Measurements from ENCODE around the gene RAVER2.

The RAVER2 gene

GRCh38 chr1:64866689-64867088 lies 121.8 kb downstream of the RAVER2 start:
- Histone ChIP-seq H3K4me3 (ENCODE audit: low read length) (no peak overlapping the region), H3K36me3 (ENCODE audit: control insufficient read depth, insufficient read depth, low read length, severe bottlenecking) (peaks cover 95% of the 10 kb centered on the region), H3K9ac (ENCODE audit: low read length) (no peak overlapping the region), H3K27me3 (replicated peaks; ENCODE audit: control insufficient read depth, insufficient read depth, low read length) (no peaks in the 10 kb centered on the region), H3K9me3 (ENCODE audit: control insufficient read depth, low read length) (no peaks in the 10 kb centered on the region), H3K4me1 (ENCODE audit: control insufficient read depth, insufficient read depth, low read length) (peaks cover 5% of the 10 kb centered on the region)
- no peak for DNase-seq (ENCODE audit: low read depth)

- no peaks in the 10 kb centered on the region for H3K27me3 ChIP-seq (replicated peaks; ENCODE audit: control insufficient read depth, insufficient read depth, low read length)
- peaks cover 5% of the 10 kb centered on the region for H3K4me1 ChIP-seq (ENCODE audit: control insufficient read depth, insufficient read depth, low read length)
- no peak overlapping the region for H3K9ac ChIP-seq (ENCODE audit: low read length)
- H3K36me3 ChIP-seq (ENCODE audit: control insufficient read depth, insufficient read depth, low read length, severe bottlenecking): peaks cover 95% of the 10 kb centered on the region
- H3K9me3 ChIP-seq (ENCODE audit: control insufficient read depth, low read length): no peaks in the 10 kb centered on the region
- no peak overlapping the region for H3K4me3 ChIP-seq (ENCODE audit: low read length)
- peak; percentile 55 for DNase-seq (ENCODE audit: low read depth)
These were observed 122.4 kb downstream of the RAVER2 start for GRCh38 chr1:64867266-64867665.

- peaks cover 97% of the 10 kb centered on the region for H3K36me3 ChIP-seq (ENCODE audit: control insufficient read depth, insufficient read depth, low read length, severe bottlenecking)
- no peak for DNase-seq (ENCODE audit: low read depth)
- no peaks in the 10 kb centered on the region for H3K9me3 ChIP-seq (ENCODE audit: control insufficient read depth, low read length)
- no peak overlapping the region for H3K4me3 ChIP-seq (ENCODE audit: low read length)
- peaks cover 13% of the 10 kb centered on the region for H3K4me1 ChIP-seq (ENCODE audit: control insufficient read depth, insufficient read depth, low read length)
- H3K27me3 ChIP-seq (replicated peaks; ENCODE audit: control insufficient read depth, insufficient read depth, low read length): no peaks in the 10 kb centered on the region
- H3K9ac ChIP-seq (ENCODE audit: low read length): no peak overlapping the region
These were observed 126.4 kb downstream of the RAVER2 start for GRCh38 chr1:64871256-64871655.

GRCh38 chr1:64872067-64872466 lies 127.2 kb downstream of the RAVER2 start:
- no peak overlapping the region for H3K4me3 ChIP-seq (ENCODE audit: low read length)
- no peak overlapping the region for H3K9ac ChIP-seq (ENCODE audit: low read length)
- no peak for DNase-seq (ENCODE audit: low read depth)
- no peaks in the 10 kb centered on the region for H3K9me3 ChIP-seq (ENCODE audit: control insufficient read depth, low read length)
- no peaks in the 10 kb centered on the region for H3K27me3 ChIP-seq (replicated peaks; ENCODE audit: control insufficient read depth, insufficient read depth, low read length)
- H3K4me1 ChIP-seq (ENCODE audit: control insufficient read depth, insufficient read depth, low read length): peaks cover 12% of the 10 kb centered on the region
- peaks cover 97% of the 10 kb centered on the region for H3K36me3 ChIP-seq (ENCODE audit: control insufficient read depth, insufficient read depth, low read length, severe bottlenecking)

GRCh38 chr1:64873576-64873975 lies 128.7 kb downstream of the RAVER2 start:
- H3K9ac ChIP-seq (ENCODE audit: low read length): no peak overlapping the region
- H3K36me3 ChIP-seq (ENCODE audit: control insufficient read depth, insufficient read depth, low read length, severe bottlenecking): peaks cover 98% of the 10 kb centered on the region
- H3K27me3 ChIP-seq (replicated peaks; ENCODE audit: control insufficient read depth, insufficient read depth, low read length): no peaks in the 10 kb centered on the region
- no peak for DNase-seq (ENCODE audit: low read depth)
- no peaks in the 10 kb centered on the region for H3K9me3 ChIP-seq (ENCODE audit: control insufficient read depth, low read length)
- H3K4me3 ChIP-seq (ENCODE audit: low read length): no peak overlapping the region
- peaks cover 8% of the 10 kb centered on the region for H3K4me1 ChIP-seq (ENCODE audit: control insufficient read depth, insufficient read depth, low read length)

- no peak overlapping the region for H3K4me3 ChIP-seq (ENCODE audit: low read length)
- H3K27me3 ChIP-seq (replicated peaks; ENCODE audit: control insufficient read depth, insufficient read depth, low read length): no peaks in the 10 kb centered on the region
- no peak for DNase-seq (ENCODE audit: low read depth)
- H3K9me3 ChIP-seq (ENCODE audit: control insufficient read depth, low read length): no peaks in the 10 kb centered on the region
- H3K4me1 ChIP-seq (ENCODE audit: control insufficient read depth, insufficient read depth, low read length): peaks cover 8% of the 10 kb centered on the region
- no peak overlapping the region for H3K9ac ChIP-seq (ENCODE audit: low read length)
- peaks cover 92% of the 10 kb centered on the region for H3K36me3 ChIP-seq (ENCODE audit: control insufficient read depth, insufficient read depth, low read length, severe bottlenecking)
These were observed 129.8 kb downstream of the RAVER2 start for GRCh38 chr1:64874666-64875065.

GRCh38 chr1:64875101-64875500 lies 130.2 kb downstream of the RAVER2 start:
- no peaks in the 10 kb centered on the region for H3K9me3 ChIP-seq (ENCODE audit: control insufficient read depth, low read length)
- no peak for DNase-seq (ENCODE audit: low read depth)
- no peaks in the 10 kb centered on the region for H3K27me3 ChIP-seq (replicated peaks; ENCODE audit: control insufficient read depth, insufficient read depth, low read length)
- peaks cover 8% of the 10 kb centered on the region for H3K4me1 ChIP-seq (ENCODE audit: control insufficient read depth, insufficient read depth, low read length)
- no peak overlapping the region for H3K4me3 ChIP-seq (ENCODE audit: low read length)
- peaks cover 88% of the 10 kb centered on the region for H3K36me3 ChIP-seq (ENCODE audit: control insufficient read depth, insufficient read depth, low read length, severe bottlenecking)
- H3K9ac ChIP-seq (ENCODE audit: low read length): no peak overlapping the region

- H3K9me3 ChIP-seq (ENCODE audit: control insufficient read depth, low read length): no peaks in the 10 kb centered on the region
- DNase-seq (ENCODE audit: low read depth): no peak
- peaks cover 8% of the 10 kb centered on the region for H3K4me1 ChIP-seq (ENCODE audit: control insufficient read depth, insufficient read depth, low read length)
- peaks cover 85% of the 10 kb centered on the region for H3K36me3 ChIP-seq (ENCODE audit: control insufficient read depth, insufficient read depth, low read length, severe bottlenecking)
- no peaks in the 10 kb centered on the region for H3K27me3 ChIP-seq (replicated peaks; ENCODE audit: control insufficient read depth, insufficient read depth, low read length)
- H3K4me3 ChIP-seq (ENCODE audit: low read length): no peak overlapping the region
- no peak overlapping the region for H3K9ac ChIP-seq (ENCODE audit: low read length)
These were observed 130.7 kb downstream of the RAVER2 start for GRCh38 chr1:64875606-64876005.

- no peak overlapping the region for H3K4me3 ChIP-seq (ENCODE audit: low read length)
- H3K36me3 ChIP-seq (ENCODE audit: control insufficient read depth, insufficient read depth, low read length, severe bottlenecking): peaks cover 75% of the 10 kb centered on the region
- H3K4me1 ChIP-seq (ENCODE audit: control insufficient read depth, insufficient read depth, low read length): peaks cover 18% of the 10 kb centered on the region
- DNase-seq (ENCODE audit: low read depth): no peak
- no peaks in the 10 kb centered on the region for H3K9me3 ChIP-seq (ENCODE audit: control insufficient read depth, low read length)
- no peaks in the 10 kb centered on the region for H3K27me3 ChIP-seq (replicated peaks; ENCODE audit: control insufficient read depth, insufficient read depth, low read length)
- H3K9ac ChIP-seq (ENCODE audit: low read length): no peak overlapping the region
These were observed 132.3 kb downstream of the RAVER2 start for GRCh38 chr1:64877151-64877550.

GRCh38 chr1:64877598-64877997 lies 132.7 kb downstream of the RAVER2 start:
- Histone ChIP-seq H3K36me3 (ENCODE audit: control insufficient read depth, insufficient read depth, low read length, severe bottlenecking) (peaks cover 75% of the 10 kb centered on the region), H3K4me3 (ENCODE audit: low read length) (no peak overlapping the region), H3K9ac (ENCODE audit: low read length) (no peak overlapping the region), H3K4me1 (ENCODE audit: control insufficient read depth, insufficient read depth, low read length) (peaks cover 18% of the 10 kb centered on the region), H3K27me3 (replicated peaks; ENCODE audit: control insufficient read depth, insufficient read depth, low read length) (no peaks in the 10 kb centered on the region), H3K9me3 (ENCODE audit: control insufficient read depth, low read length) (no peaks in the 10 kb centered on the region)
- no peak for DNase-seq (ENCODE audit: low read depth)

GRCh38 chr1:64878090-64878489 lies 133.2 kb downstream of the RAVER2 start:
- Histone ChIP-seq H3K27me3 (replicated peaks; ENCODE audit: control insufficient read depth, insufficient read depth, low read length) (no peaks in the 10 kb centered on the region), H3K36me3 (ENCODE audit: control insufficient read depth, insufficient read depth, low read length, severe bottlenecking) (peaks cover 75% of the 10 kb centered on the region), H3K9me3 (ENCODE audit: control insufficient read depth, low read length) (no peaks in the 10 kb centered on the region), H3K4me3 (ENCODE audit: low read length) (no peak overlapping the region), H3K9ac (ENCODE audit: low read length) (no peak overlapping the region), H3K4me1 (ENCODE audit: control insufficient read depth, insufficient read depth, low read length) (peaks cover 17% of the 10 kb centered on the region)
- no peak for DNase-seq (ENCODE audit: low read depth)

GRCh38 chr1:64878931-64879611 lies 134.2 kb downstream of the RAVER2 start:
- Histone ChIP-seq H3K9ac (ENCODE audit: low read length) (no peak overlapping the region), H3K4me1 (ENCODE audit: control insufficient read depth, insufficient read depth, low read length) (peaks cover 10% of the 10 kb centered on the region), H3K9me3 (ENCODE audit: control insufficient read depth, low read length) (no peaks in the 10 kb centered on the region), H3K4me3 (ENCODE audit: low read length) (no peak overlapping the region), H3K36me3 (ENCODE audit: control insufficient read depth, insufficient read depth, low read length, severe bottlenecking) (peaks cover 74% of the 10 kb centered on the region), H3K27me3 (replicated peaks; ENCODE audit: control insufficient read depth, insufficient read depth, low read length) (no peaks in the 10 kb centered on the region)
- DNase-seq (ENCODE audit: low read depth): no peak
